A673 (cell line): ENCODE measurements around the gene HSPA1A.

Experiments used
- CTCF ChIP-seq: fragments of 300-800, 200-600 bp; sonication (generic); conservative IDR thresholded peaks from 2 replicates; pipeline ENCODE4 v1.5.1; 2017; ENCODE audit warnings: low read depth, mild to moderate bottlenecking, antibody characterized with exemption, low read length, moderate library complexity, mixed read lengths
- EZH2 ChIP-seq: fragments of 200-600 bp; sonication (generic); IDR thresholded peaks from 2 replicates; pipeline ENCODE4 v1.6.1; 2017; ENCODE audit warnings: borderline replicate concordance, low read depth, mild to moderate bottlenecking, mixed read lengths, antibody characterized with exemption, low read length; ENCODE audit not compliant: poor library complexity, severe bottlenecking

- TF ChIP-seq CTCF (no peak), EZH2 (no peak)
These were observed 23.3 kb upstream of the HSPA1A start for GRCh38 chr6:31792090-31792374.
